ENCODE results near the gene CMTR2. TPM values are rescaled to one million over a fixed set of nuclear protein-coding genes. Genes with fewer than 3 reads are reported as not detected.
"Not testable (repeated sequence)": the region's sequence is repeated elsewhere in the genome, so short reads cannot be mapped to it uniquely, and the experiment has no call there.

The CMTR2 gene
- total and polyA plus RNA-seq, 9 donors, result 5.6 to 26.1 (median 17.3) TPM

GRCh38 chr16:71295950-71296349 lies 6.7 kb upstream of the CMTR2 start:
- Histone ChIP-seq H3K4me3 (no peak overlapping the region), H3K9me3 (no peaks in the 10 kb centered on the region), H3K27me3 (no peaks in the 10 kb centered on the region), H3K4me1 (ENCODE audit: insufficient read depth) (no peaks in the 10 kb centered on the region), H3K36me3 (no peaks in the 10 kb centered on the region), H3K27ac (no peak overlapping the region)
- 86 to 91% (median 89%) methylated on average over 1 of the region's 1 CpG for WGBS, 3 donors
- TF ChIP-seq POLR2A (IDR thresholded peaks at IDR 0.05) (no peak), CTCF (IDR thresholded peaks at IDR 0.05) (no peak), EP300 (IDR thresholded peaks at IDR 0.05) (no peak)
- no peak for DNase-seq
- intact Hi-C loops (cut with DNase I), result no loop called here

- intact Hi-C loops (cut with DNase I), result no loop called here
- no peak overlapping the region for H3K27ac ChIP-seq
- H3K4me1 ChIP-seq (ENCODE audit: insufficient read depth), result no peaks in the 10 kb centered on the region
- DNase-seq, result no peak
- H3K36me3 ChIP-seq, result no peaks in the 10 kb centered on the region
- TF ChIP-seq POLR2A (IDR thresholded peaks at IDR 0.05) (no peak), EP300 (IDR thresholded peaks at IDR 0.05) (no peak), CTCF (IDR thresholded peaks at IDR 0.05) (no peak)
- H3K4me3 ChIP-seq, result no peak overlapping the region
- H3K27me3 ChIP-seq, result no peaks in the 10 kb centered on the region
- WGBS, 3 donors, result 0 to 13% (median 0%) methylated on average over 1 of the region's 1 CpG
- H3K9me3 ChIP-seq, result no peaks in the 10 kb centered on the region
These were observed 4.7 kb upstream of the CMTR2 start for GRCh38 chr16:71293919-71294318.

- H3K27ac ChIP-seq; H3K36me3 ChIP-seq; DNase-seq; intact Hi-C loops (cut with DNase I); H3K4me3 ChIP-seq; H3K27me3 ChIP-seq; H3K4me1 ChIP-seq (ENCODE audit: insufficient read depth); H3K9me3 ChIP-seq: not testable (repeated sequence)
- WGBS, 3 donors, result 65% methylated on average over 3 of the region's 3 CpGs
These were observed 2.9 kb upstream of the CMTR2 start for GRCh38 chr16:71292095-71292494.

- WGBS, 3 donors, result 2 to 4% (median 4%) methylated on average over 2 of the region's 2 CpGs
- Histone ChIP-seq H3K4me3 (peak overlapping the region; percentile 55), H3K27me3 (no peaks in the 10 kb centered on the region), H3K27ac (peak overlapping the region in 1 of 2 donors; percentile 78), H3K9me3 (no peaks in the 10 kb centered on the region), H3K4me1 (ENCODE audit: insufficient read depth) (peaks cover 4% of the 10 kb centered on the region), H3K36me3 (no peaks in the 10 kb centered on the region)
- TF ChIP-seq POLR2A (IDR thresholded peaks at IDR 0.05), result no peak
- no peak for TF ChIP-seq CTCF (IDR thresholded peaks at IDR 0.05)
- no peak for TF ChIP-seq EP300 (IDR thresholded peaks at IDR 0.05)
- intact Hi-C loops (cut with DNase I), result no loop called here
- DNase-seq, result no peak
These were observed 495 bp upstream of the CMTR2 start for GRCh38 chr16:71289732-71290062.

GRCh38 chr16:71288570-71288889 lies 672 bp downstream of the CMTR2 start:
- no peaks in the 10 kb centered on the region for H3K9me3 ChIP-seq
- TF ChIP-seq EP300 (IDR thresholded peaks at IDR 0.05) (no peak), POLR2A (IDR thresholded peaks at IDR 0.05) (no peak), CTCF (IDR thresholded peaks at IDR 0.05) (no peak)
- H3K36me3 ChIP-seq, result no peaks in the 10 kb centered on the region
- intact Hi-C loops (cut with DNase I), result no loop called here
- peak overlapping the region; percentile 55 for H3K4me3 ChIP-seq
- peak overlapping the region; percentile 60 to 78 for H3K27ac ChIP-seq
- 3 to 7% (median 6%) methylated on average over 3 of the region's 3 CpGs for WGBS, 3 donors
- DNase-seq, result no peak
- no peaks in the 10 kb centered on the region for H3K27me3 ChIP-seq
- peaks cover 4% of the 10 kb centered on the region for H3K4me1 ChIP-seq (ENCODE audit: insufficient read depth)
